Sigmoid colon (tissue), 7 donors: ENCODE data around the gene SYT9. TPM values are rescaled to one million over a fixed set of nuclear protein-coding genes. Genes with fewer than 3 reads are reported as not detected.

Experiments used
- DNase-seq: peaks from one replicate; pipeline ENCODE4 v3.0.0-alpha.2; 2019
- H3K27ac ChIP-seq, 4 donors: fragments of 200-600 bp; sonication (generic); one replicate each; pipeline ENCODE4 v1.5.1; 2016 to 2019; ENCODE audit warnings: mild to moderate bottlenecking in 1 of 4
- H3K27me3 ChIP-seq, 3 donors: fragments of 200-600 bp; sonication (generic); one replicate each; pipeline ENCODE4 v1.5.1; 2019; ENCODE audit warnings: mild to moderate bottlenecking in 1 of 3
- H3K36me3 ChIP-seq, 4 donors: fragments of 200-600 bp; sonication (generic); one replicate each; pipeline ENCODE4 v1.5.1; 2016 to 2019
- H3K4me1 ChIP-seq, 4 donors: fragments of 200-600 bp; sonication (generic); one replicate each; pipeline ENCODE4 v1.5.1; 2017 to 2019
- H3K4me3 ChIP-seq, 4 donors: fragments of 200-600 bp; sonication (generic); one replicate each; pipeline ENCODE4 v1.5.1; 2017 to 2019; ENCODE audit warnings: mild to moderate bottlenecking in 2 of 4, moderate library complexity in 1 of 4
- H3K9me3 ChIP-seq, 4 donors: fragments of 200-600 bp in 3 of 4; sonication (generic) in 3 of 4; one replicate each; pipeline versions ENCODE4 v1.5.1 to v1.6.1; 2013 to 2019
- CTCF ChIP-seq, 4 experiments: fragments of 450-650 bp in 3 of 4; fragments of 200-600 bp in 1 of 4; IDR thresholded peaks; one replicate each; pipeline ENCODE4 v1.5.1; 2016 to 2019; ENCODE audit warnings: antibody characterized with exemption in 4 of 4, mild to moderate bottlenecking in 3 of 4, moderate library complexity in 2 of 4
- EP300 ChIP-seq, 4 donors: sonication (generic); formaldehyde crosslinking; IDR thresholded peaks; one replicate each; pipeline ENCODE4 v1.6.1; 2017; ENCODE audit warnings: antibody characterized with exemption in 4 of 4
- POLR2A ChIP-seq, 2 donors: fragments of 450-650 bp; IDR thresholded peaks; one replicate each; pipeline ENCODE4 v1.6.1; 2016; ENCODE audit warnings: antibody characterized with exemption in 2 of 2, mild to moderate bottlenecking in 2 of 2, moderate library complexity in 2 of 2
- POLR2AphosphoS5 ChIP-seq, 4 donors: sonication (generic); formaldehyde crosslinking; IDR thresholded peaks; one replicate each; pipeline ENCODE4 v1.6.1; 2017; ENCODE audit warnings: antibody characterized with exemption in 4 of 4
- WGBS, 2 donors: extraction: QIAGEN DNeasy Blood & Tissue Kit; methylation state at CpG; one replicate each; pipeline ENCODE4 v1.1.7; 2013; 5-methylcytosine and 5-hydroxymethylcytosine counted together
- intact Hi-C: fragments of 100-400 bp; cut with DNase I; formaldehyde crosslinking; loops from one replicate; pipeline ENCODE4 v1.15.1; 2023
- polyA plus RNA-seq, 3 donors: library from polyadenylated mRNA; stranded (reverse); fragments of 200-250 nt; gene quantifications; one replicate each; pipeline ENCODE4 v1.2.3, GENCODE V29; 2013
- total RNA-seq, 4 donors: library from RNA; depleted of rRNA; stranded (reverse); fragments of >200 nt; gene quantifications; one replicate each; pipeline ENCODE4 v1.1.0, GENCODE V29; 2016
- donor health status: healthy with polysubstance abuse.
- donor health status: Bipolar disorder and iron deficiency.
- donor health status: healthy.

SYT9 gene
- total and polyA plus RNA-seq, 7 donors = 0.16 to 1.1 (median 0.28) TPM; not detected in 2

DNA sequence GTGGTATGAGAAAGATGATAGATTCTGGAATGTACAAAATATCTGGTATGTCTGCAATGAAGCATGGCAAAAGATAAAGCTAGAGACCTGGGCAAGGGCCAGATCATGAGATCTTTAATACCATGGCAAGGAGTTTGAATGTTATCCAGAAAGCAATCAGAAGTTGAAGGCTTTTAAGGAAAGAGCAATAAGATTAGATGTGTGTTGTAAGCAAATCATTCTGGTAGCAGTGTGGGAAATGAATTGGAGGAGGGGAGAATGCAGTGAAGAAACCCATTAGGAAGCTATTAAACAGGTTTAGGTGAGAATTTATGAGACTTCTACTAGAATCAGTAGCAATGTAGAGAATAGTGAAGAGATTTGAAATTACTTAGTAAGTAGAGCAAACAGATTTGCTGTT is 32.2 kb upstream of the SYT9 start:
- TF ChIP-seq EP300 (IDR thresholded peaks at IDR 0.05) (no peak), POLR2AphosphoS5 (IDR thresholded peaks at IDR 0.05) (no peak), POLR2A (IDR thresholded peaks at IDR 0.05) (no peak), CTCF (IDR thresholded peaks at IDR 0.05) (no peak)

GRCh38 chr11:7220636-7221035 is 31.1 kb upstream of the SYT9 start:
- WGBS, 2 donors = 41 to 60% methylated on average over 3 of the region's 3 CpGs

More for the DNA sequence above, 32.2 kb upstream of the SYT9 start:
- intact Hi-C loops = no loop called here
- DNase-seq = no peak
- Histone ChIP-seq H3K27ac (no peak overlapping the region), H3K27me3 (peaks cover 0 to 5% (median 0%) of the 10 kb centered on the region in 3 donors), H3K9me3 (no peaks in the 10 kb centered on the region), H3K4me3 (no peak overlapping the region), H3K36me3 (no peaks in the 10 kb centered on the region), H3K4me1 (no peaks in the 10 kb centered on the region)

DNA sequence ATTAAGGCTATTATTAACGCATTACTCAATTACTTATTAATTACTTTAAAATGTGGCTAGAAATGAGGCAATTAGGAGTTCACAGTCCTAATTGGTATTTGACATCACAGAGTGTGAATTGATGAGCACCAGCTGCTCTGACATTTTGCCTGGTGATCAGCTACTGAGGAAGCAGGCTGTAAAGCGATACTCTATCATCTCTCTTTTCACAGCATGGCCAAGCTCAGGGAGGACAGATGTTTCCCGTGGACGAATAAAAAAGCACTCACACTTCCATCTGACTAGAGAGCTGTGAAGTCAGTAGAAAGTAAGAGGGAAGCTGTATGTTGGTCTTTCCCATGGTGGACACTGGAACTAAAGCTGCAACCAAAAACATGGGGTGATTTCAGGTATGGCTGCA is 29.1 kb upstream of the SYT9 start:
- WGBS, 2 donors = 51 to 60% methylated on average over 4 of the region's 4 CpGs

More at GRCh38 chr11:7220636-7221035, 31.1 kb upstream of the SYT9 start:
- intact Hi-C loops = no loop called here
- Histone ChIP-seq H3K9me3 (no peaks in the 10 kb centered on the region), H3K4me1 (no peaks in the 10 kb centered on the region), H3K36me3 (no peaks in the 10 kb centered on the region), H3K27ac (no peak overlapping the region), H3K27me3 (peaks cover 0 to 5% (median 0%) of the 10 kb centered on the region in 3 donors), H3K4me3 (no peak overlapping the region)
- no peak for TF ChIP-seq CTCF (IDR thresholded peaks at IDR 0.05)
- TF ChIP-seq EP300 (IDR thresholded peaks at IDR 0.05) = no peak
- no peak for TF ChIP-seq POLR2AphosphoS5 (IDR thresholded peaks at IDR 0.05)
- no peak for TF ChIP-seq POLR2A (IDR thresholded peaks at IDR 0.05)
- DNase-seq = no peak

DNA sequence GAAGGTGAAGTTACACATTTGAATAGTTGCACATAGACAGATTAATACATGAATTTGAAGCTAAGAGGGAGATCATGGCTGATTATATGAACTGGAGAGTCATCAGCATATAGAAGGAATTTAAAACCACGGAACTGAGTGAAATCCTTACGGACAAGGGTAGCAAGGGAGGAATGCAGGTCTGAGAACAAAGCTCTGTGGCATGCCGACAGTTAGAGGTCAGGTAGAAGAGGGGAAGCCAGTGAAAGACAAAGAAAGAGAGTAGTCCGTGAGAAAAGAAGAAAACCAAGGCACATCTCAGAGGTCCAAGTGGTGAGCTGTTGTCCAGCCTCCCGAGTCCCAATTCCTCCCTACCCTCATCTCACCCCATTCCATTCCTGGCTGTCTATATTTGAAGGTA is 11.8 kb upstream of the SYT9 start:
- no peaks in the 10 kb centered on the region for H3K9me3 ChIP-seq
- no peak for DNase-seq
- H3K4me3 ChIP-seq = no peak overlapping the region
- TF ChIP-seq EP300 (IDR thresholded peaks at IDR 0.05) (no peak), CTCF (IDR thresholded peaks at IDR 0.05) (no peak)
- no peak overlapping the region for H3K27ac ChIP-seq
- H3K27me3 ChIP-seq = no peaks in the 10 kb centered on the region
- intact Hi-C loops = no loop called here
- WGBS, 2 donors = 53 to 56% methylated on average over 5 of the region's 5 CpGs
- no peaks in the 10 kb centered on the region for H3K4me1 ChIP-seq
- H3K36me3 ChIP-seq = no peaks in the 10 kb centered on the region

More for the DNA sequence above, 29.1 kb upstream of the SYT9 start:
- no peak overlapping the region for H3K27ac ChIP-seq
- no peak for DNase-seq
- no peaks in the 10 kb centered on the region for H3K36me3 ChIP-seq
- intact Hi-C loops = no loop called here
- H3K4me3 ChIP-seq = no peak overlapping the region
- H3K9me3 ChIP-seq = no peaks in the 10 kb centered on the region
- H3K4me1 ChIP-seq = no peaks in the 10 kb centered on the region
- peaks cover 0 to 5% (median 0%) of the 10 kb centered on the region in 3 donors for H3K27me3 ChIP-seq
- no peak for TF ChIP-seq EP300 (IDR thresholded peaks at IDR 0.05)
- TF ChIP-seq POLR2A (IDR thresholded peaks at IDR 0.05) = no peak

DNA sequence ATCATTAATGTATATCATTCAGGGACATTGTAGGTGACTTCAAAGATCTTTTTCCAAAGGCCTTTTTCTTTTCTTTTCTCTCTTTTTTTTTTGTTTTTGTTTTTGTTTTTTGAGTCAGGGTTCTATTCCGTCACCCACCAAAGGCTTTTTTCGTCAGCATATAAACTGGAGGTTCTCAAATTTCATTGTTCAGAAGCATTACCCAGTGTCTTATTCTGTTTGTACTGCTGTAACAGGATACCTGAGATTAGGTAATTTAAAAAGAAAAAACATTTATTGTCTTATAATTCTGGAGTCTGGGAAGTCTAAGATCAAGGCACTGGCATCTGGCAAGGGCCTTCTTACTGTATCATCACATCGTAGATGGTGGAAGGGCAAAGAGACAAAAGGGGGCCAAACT is 6.4 kb upstream of the SYT9 start:
- H3K4me1 ChIP-seq = no peaks in the 10 kb centered on the region
- intact Hi-C loops = no loop called here
- TF ChIP-seq POLR2A (IDR thresholded peaks at IDR 0.05) (no peak), POLR2AphosphoS5 (IDR thresholded peaks at IDR 0.05) (no peak), CTCF (IDR thresholded peaks at IDR 0.05) (no peak), EP300 (IDR thresholded peaks at IDR 0.05) (no peak)

More for the DNA sequence above, 6.4 kb upstream of the SYT9 start:
- H3K36me3 ChIP-seq = no peaks in the 10 kb centered on the region
- 70 to 78% methylated on average over 3 of the region's 3 CpGs for WGBS, 2 donors
- no peak overlapping the region for H3K27ac ChIP-seq
- no peaks in the 10 kb centered on the region for H3K27me3 ChIP-seq
- H3K9me3 ChIP-seq = no peaks in the 10 kb centered on the region
- no peak for DNase-seq
- H3K4me3 ChIP-seq = no peak overlapping the region
